ENCODE results near the gene EGFR.

Gene EGFR

GRCh38 chr7:55185941-55186609 is 167.3 kb downstream of the EGFR start:
- DNase-seq (ENCODE audit: extremely low read depth in 1 of 2, low read depth in 1 of 2): no peak

GRCh38 chr7:55187701-55188491 is 169.1 kb downstream of the EGFR start:
- DNase-seq (ENCODE audit: extremely low read depth in 1 of 2, low read depth in 1 of 2): no peak

GRCh38 chr7:55188590-55189138 is 169.8 kb downstream of the EGFR start:
- DNase-seq (ENCODE audit: extremely low read depth in 1 of 2, low read depth in 1 of 2): no peak

GRCh38 chr7:55189146-55189766 is 170.4 kb downstream of the EGFR start:
- no peak for DNase-seq (ENCODE audit: extremely low read depth in 1 of 2, low read depth in 1 of 2)

GRCh38 chr7:55189878-55190436 is 171.1 kb downstream of the EGFR start:
- no peak for DNase-seq (ENCODE audit: extremely low read depth in 1 of 2, low read depth in 1 of 2)

GRCh38 chr7:55190511-55191160 is 171.8 kb downstream of the EGFR start:
- no peak for DNase-seq (ENCODE audit: extremely low read depth in 1 of 2, low read depth in 1 of 2)

GRCh38 chr7:55191161-55191925 is 172.5 kb downstream of the EGFR start:
- no peak for DNase-seq (ENCODE audit: extremely low read depth in 1 of 2, low read depth in 1 of 2)

GRCh38 chr7:55191926-55192692 is 173.3 kb downstream of the EGFR start:
- no peak for DNase-seq (ENCODE audit: extremely low read depth in 1 of 2, low read depth in 1 of 2)

- no peak for DNase-seq (ENCODE audit: extremely low read depth in 1 of 2, low read depth in 1 of 2)
Measured at GRCh38 chr7:55192723-55193122, 173.9 kb downstream of the EGFR start.

GRCh38 chr7:55193245-55193644 is 174.4 kb downstream of the EGFR start:
- DNase-seq (ENCODE audit: extremely low read depth in 1 of 2, low read depth in 1 of 2): no peak

- DNase-seq (ENCODE audit: extremely low read depth in 1 of 2, low read depth in 1 of 2): no peak
Measured at GRCh38 chr7:55194522-55194921, 175.7 kb downstream of the EGFR start.

GRCh38 chr7:55198634-55199392 is 180.0 kb downstream of the EGFR start:
- no peak for DNase-seq (ENCODE audit: extremely low read depth in 1 of 2, low read depth in 1 of 2)

- DNase-seq (ENCODE audit: extremely low read depth in 1 of 2, low read depth in 1 of 2): no peak
Measured at GRCh38 chr7:55199418-55199817, 180.6 kb downstream of the EGFR start.

GRCh38 chr7:55200441-55200840 is 181.6 kb downstream of the EGFR start:
- DNase-seq (ENCODE audit: extremely low read depth in 1 of 2, low read depth in 1 of 2): no peak

GRCh38 chr7:55202150-55202913 is 183.5 kb downstream of the EGFR start:
- DNase-seq (ENCODE audit: extremely low read depth in 1 of 2, low read depth in 1 of 2): no peak

- no peak for DNase-seq (ENCODE audit: extremely low read depth in 1 of 2, low read depth in 1 of 2)
Measured at GRCh38 chr7:55203300-55203699, 184.5 kb downstream of the EGFR start.

- no peak for DNase-seq (ENCODE audit: extremely low read depth in 1 of 2, low read depth in 1 of 2)
Measured at GRCh38 chr7:55205124-55205955, 186.5 kb downstream of the EGFR start.

Measured in stimulated activated CD8-positive, alpha-beta memory T cell treated with anti-CD3 and anti-CD28 coated beads, Interleukin-7, amount 100 ng/mL, for 48 hours (primary cell).